OCI-LY3 (cell line): Measurements from ENCODE around the gene HEATR3.

ENCODE experiments used
- H2AFZ ChIP-seq: fragments of 200-600, 300-600 bp; shearing (Covaris generic); 2 replicates; pipeline ENCODE4 v1.6.0; 2014; ENCODE audit warnings: antibody characterized with exemption, low read depth, low read length
- H3K27ac ChIP-seq: fragments of 200-600, 300-600 bp; sonication (generic); 2 replicates; pipeline ENCODE4 v1.5.1; 2014; ENCODE audit warnings: mild to moderate bottlenecking, low read length, moderate library complexity, mixed read lengths
- H3K27me3 ChIP-seq: fragments of 200-600, 300-600 bp; sonication (generic); 2 replicates; pipeline ENCODE4 v1.6.1; 2014; ENCODE audit warnings: low read depth, low read length, mixed read lengths
- H3K36me3 ChIP-seq: fragments of 200-600, 300-600 bp; sonication (generic); replicated peaks from 2 replicates; pipeline ENCODE3; 2014; ENCODE audit warnings: low read depth, low read length, mixed read lengths
- H3K4me1 ChIP-seq: fragments of 300-600, 200-600 bp; sonication (generic); 2 replicates; pipeline ENCODE4 v1.6.1; 2014; ENCODE audit warnings: low read length, mixed read lengths
- H3K4me2 ChIP-seq: fragments of 200-600, 300-600 bp; sonication (generic); 2 replicates; pipeline ENCODE4 v1.6.1; 2014; ENCODE audit warnings: low read length, mixed read lengths
- H3K4me3 ChIP-seq: fragments of 300-600, 200-600 bp; sonication (generic); 2 replicates; pipeline ENCODE4 v1.5.1; 2014; ENCODE audit warnings: antibody characterized with exemption, mild to moderate bottlenecking, low read length, moderate library complexity
- H3K79me2 ChIP-seq: fragments of 300-600, 200-600 bp; shearing (Covaris generic); 2 replicates; pipeline ENCODE4 v1.6.1; 2014; ENCODE audit warnings: mild to moderate bottlenecking, low read length, mixed read lengths
- H3K9ac ChIP-seq: fragments of 300-600, 200-600 bp; shearing (Covaris generic); 2 replicates; pipeline ENCODE4 v1.6.0; 2014; ENCODE audit warnings: mild to moderate bottlenecking, low read length, moderate library complexity
- H3K9me3 ChIP-seq: fragments of 200-600, 300-600 bp; shearing (Covaris generic); 2 replicates; pipeline ENCODE4 v1.6.1; 2014; ENCODE audit warnings: low read length, mixed read lengths; ENCODE audit not compliant: insufficient read depth
- H4K20me1 ChIP-seq: fragments of 200-600, 300-600 bp; sonication (generic); 2 replicates; pipeline ENCODE4 v1.6.1; 2016; ENCODE audit warnings: low read length, mixed read lengths; ENCODE audit not compliant: insufficient read depth
- EZH2phosphoT487 ChIP-seq: fragments of 200-600 bp; shearing (Covaris generic); IDR thresholded peaks from 2 replicates; pipeline ENCODE4 v1.6.1; 2018; ENCODE audit warnings: antibody characterized with exemption, mixed run types, low read depth
- TF ChIP-seq, protein P1 (sequence below): fragments of 200-600, 300-600 bp; sonication (generic); IDR thresholded peaks from 2 replicates; pipeline ENCODE4 v1.5.1; 2014; ENCODE audit warnings: antibody characterized with exemption, low read length, low read depth

Gene HEATR3

DNA sequence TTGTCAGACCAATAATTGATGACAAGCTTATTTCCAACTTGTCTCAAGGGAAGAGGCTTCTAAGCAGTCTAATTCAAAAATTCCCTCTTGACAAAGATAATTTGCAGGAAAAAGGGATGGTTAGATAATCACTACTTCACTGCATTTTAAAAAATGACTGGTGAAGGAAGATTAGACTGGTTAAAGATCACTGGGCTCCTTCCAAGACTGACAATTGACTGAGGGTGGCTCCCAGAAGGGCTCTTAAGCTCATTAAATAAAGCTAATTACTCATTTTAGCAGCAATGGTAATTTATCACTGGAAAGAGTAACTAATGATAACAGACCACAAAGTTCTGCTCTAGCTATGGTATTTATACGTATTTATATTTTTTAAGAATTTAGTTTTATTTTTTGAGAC is 4.4 kb upstream of the HEATR3 start:
- H3K27ac ChIP-seq = no peak overlapping the region
- H3K4me1 ChIP-seq = peaks cover 4% of the 10 kb centered on the region
- H3K36me3 ChIP-seq = no peaks in the 10 kb centered on the region
- H3K79me2 ChIP-seq = peaks cover under 1% of the 10 kb centered on the region
- H2AFZ ChIP-seq = no peak overlapping the region
- H3K9ac ChIP-seq = no peak overlapping the region
- no peaks in the 10 kb centered on the region for H3K27me3 ChIP-seq
- no peak for TF ChIP-seq EZH2phosphoT487
- TF ChIP-seq, protein P1, sequence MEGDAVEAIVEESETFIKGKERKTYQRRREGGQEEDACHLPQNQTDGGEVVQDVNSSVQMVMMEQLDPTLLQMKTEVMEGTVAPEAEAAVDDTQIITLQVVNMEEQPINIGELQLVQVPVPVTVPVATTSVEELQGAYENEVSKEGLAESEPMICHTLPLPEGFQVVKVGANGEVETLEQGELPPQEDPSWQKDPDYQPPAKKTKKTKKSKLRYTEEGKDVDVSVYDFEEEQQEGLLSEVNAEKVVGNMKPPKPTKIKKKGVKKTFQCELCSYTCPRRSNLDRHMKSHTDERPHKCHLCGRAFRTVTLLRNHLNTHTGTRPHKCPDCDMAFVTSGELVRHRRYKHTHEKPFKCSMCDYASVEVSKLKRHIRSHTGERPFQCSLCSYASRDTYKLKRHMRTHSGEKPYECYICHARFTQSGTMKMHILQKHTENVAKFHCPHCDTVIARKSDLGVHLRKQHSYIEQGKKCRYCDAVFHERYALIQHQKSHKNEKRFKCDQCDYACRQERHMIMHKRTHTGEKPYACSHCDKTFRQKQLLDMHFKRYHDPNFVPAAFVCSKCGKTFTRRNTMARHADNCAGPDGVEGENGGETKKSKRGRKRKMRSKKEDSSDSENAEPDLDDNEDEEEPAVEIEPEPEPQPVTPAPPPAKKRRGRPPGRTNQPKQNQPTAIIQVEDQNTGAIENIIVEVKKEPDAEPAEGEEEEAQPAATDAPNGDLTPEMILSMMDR = no peak
- H4K20me1 ChIP-seq = no peaks in the 10 kb centered on the region
- H3K4me3 ChIP-seq = no peak overlapping the region
- 0 out of 2 replicates have a peak, but pooled peaks cover 1% of the 10 kb centered on the region for H3K9me3 ChIP-seq
- H3K4me2 ChIP-seq = no peak overlapping the region

- peak overlapping the region; percentile 90 for H2AFZ ChIP-seq
- 0 out of 2 replicates have a peak, but pooled peaks cover 9% of the 10 kb centered on the region for H4K20me1 ChIP-seq
- H3K27me3 ChIP-seq = no peaks in the 10 kb centered on the region
- H3K4me3 ChIP-seq = peak overlapping the region; percentile 99
- peaks cover 19% of the 10 kb centered on the region for H3K36me3 ChIP-seq
- H3K4me1 ChIP-seq = peaks cover 8% of the 10 kb centered on the region
- H3K9ac ChIP-seq = peak overlapping the region; percentile 58; the same call in 1 of the 2 replicates
- H3K27ac ChIP-seq = no peak overlapping the region
- H3K79me2 ChIP-seq = peaks cover 16% of the 10 kb centered on the region
- TF ChIP-seq, protein P1 = no peak
- no peak for TF ChIP-seq EZH2phosphoT487
- no peaks in the 10 kb centered on the region for H3K9me3 ChIP-seq
- H3K4me2 ChIP-seq = peak overlapping the region; percentile 97
These were observed 538 bp upstream of the HEATR3 start for GRCh38 chr16:50065241-50065623.

- peaks cover 16% of the 10 kb centered on the region for H3K79me2 ChIP-seq
- H2AFZ ChIP-seq = no peak overlapping the region
- no peak overlapping the region for H3K27ac ChIP-seq
These were observed 916 bp downstream of the HEATR3 start for GRCh38 chr16:50066482-50067289.

More at GRCh38 chr16:50066482-50067289, 916 bp downstream of the HEATR3 start:
- Histone ChIP-seq H3K9me3 (no peaks in the 10 kb centered on the region), H3K27me3 (no peaks in the 10 kb centered on the region), H4K20me1 (0 out of 2 replicates have a peak, but pooled peaks cover 9% of the 10 kb centered on the region), H3K9ac (peak overlapping the region; percentile 98), H3K4me2 (peak overlapping the region; percentile 95), H3K4me1 (peaks cover 8% of the 10 kb centered on the region), H3K36me3 (peaks cover 25% of the 10 kb centered on the region), H3K4me3 (peak overlapping the region; percentile 99)
- TF ChIP-seq, protein P1 = no peak
- no peak for TF ChIP-seq EZH2phosphoT487
